Retinal pigment epithelial cell (primary cell): Measurements from ENCODE around the gene SUMO1.
"Not testable (repeated sequence)": the region's sequence is repeated elsewhere in the genome, so short reads cannot be mapped to it uniquely, and the experiment has no call there.

ENCODE experiments used
- DNase-seq: peaks from one replicate; pipeline ENCODE4 v3.0.0-alpha.2; 2010; ENCODE audit warnings: low read depth
- H3K4me3 ChIP-seq: 2 replicates; pipeline ENCODE4 v1.5.1; 2011; ENCODE audit warnings: mild to moderate bottlenecking, low read length, control low read depth, moderate library complexity
- TF ChIP-seq, protein P1 (sequence below): conservative IDR thresholded peaks from 2 replicates; pipeline ENCODE4 v1.5.1; 2011; ENCODE audit warnings: low read depth, low read length, control low read depth, inconsistent platforms

SUMO1 gene

DNA sequence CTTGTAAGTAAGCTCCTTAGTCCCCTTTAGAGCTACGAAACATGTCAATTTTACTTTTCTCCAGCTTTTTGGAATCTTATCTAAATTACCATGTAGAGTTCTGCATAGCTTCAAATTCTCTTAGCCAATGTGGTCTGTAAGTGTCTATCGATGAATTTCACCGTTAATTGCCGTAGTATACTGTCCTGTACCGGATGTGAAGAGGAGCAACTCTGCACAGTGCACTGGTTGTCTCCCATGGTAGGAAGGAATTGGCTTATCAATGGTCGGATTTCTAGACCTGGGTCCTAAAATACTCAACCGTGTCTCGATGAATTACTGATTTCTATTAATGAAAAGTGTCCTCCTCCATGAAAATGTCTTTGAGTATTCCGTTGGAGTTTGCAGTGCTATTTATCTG lies 29.1 kb upstream of the SUMO1 start:
- TF ChIP-seq, protein P1, sequence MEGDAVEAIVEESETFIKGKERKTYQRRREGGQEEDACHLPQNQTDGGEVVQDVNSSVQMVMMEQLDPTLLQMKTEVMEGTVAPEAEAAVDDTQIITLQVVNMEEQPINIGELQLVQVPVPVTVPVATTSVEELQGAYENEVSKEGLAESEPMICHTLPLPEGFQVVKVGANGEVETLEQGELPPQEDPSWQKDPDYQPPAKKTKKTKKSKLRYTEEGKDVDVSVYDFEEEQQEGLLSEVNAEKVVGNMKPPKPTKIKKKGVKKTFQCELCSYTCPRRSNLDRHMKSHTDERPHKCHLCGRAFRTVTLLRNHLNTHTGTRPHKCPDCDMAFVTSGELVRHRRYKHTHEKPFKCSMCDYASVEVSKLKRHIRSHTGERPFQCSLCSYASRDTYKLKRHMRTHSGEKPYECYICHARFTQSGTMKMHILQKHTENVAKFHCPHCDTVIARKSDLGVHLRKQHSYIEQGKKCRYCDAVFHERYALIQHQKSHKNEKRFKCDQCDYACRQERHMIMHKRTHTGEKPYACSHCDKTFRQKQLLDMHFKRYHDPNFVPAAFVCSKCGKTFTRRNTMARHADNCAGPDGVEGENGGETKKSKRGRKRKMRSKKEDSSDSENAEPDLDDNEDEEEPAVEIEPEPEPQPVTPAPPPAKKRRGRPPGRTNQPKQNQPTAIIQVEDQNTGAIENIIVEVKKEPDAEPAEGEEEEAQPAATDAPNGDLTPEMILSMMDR = no peak
- no peak for DNase-seq
- H3K4me3 ChIP-seq = peak overlapping the region; percentile 99

DNA sequence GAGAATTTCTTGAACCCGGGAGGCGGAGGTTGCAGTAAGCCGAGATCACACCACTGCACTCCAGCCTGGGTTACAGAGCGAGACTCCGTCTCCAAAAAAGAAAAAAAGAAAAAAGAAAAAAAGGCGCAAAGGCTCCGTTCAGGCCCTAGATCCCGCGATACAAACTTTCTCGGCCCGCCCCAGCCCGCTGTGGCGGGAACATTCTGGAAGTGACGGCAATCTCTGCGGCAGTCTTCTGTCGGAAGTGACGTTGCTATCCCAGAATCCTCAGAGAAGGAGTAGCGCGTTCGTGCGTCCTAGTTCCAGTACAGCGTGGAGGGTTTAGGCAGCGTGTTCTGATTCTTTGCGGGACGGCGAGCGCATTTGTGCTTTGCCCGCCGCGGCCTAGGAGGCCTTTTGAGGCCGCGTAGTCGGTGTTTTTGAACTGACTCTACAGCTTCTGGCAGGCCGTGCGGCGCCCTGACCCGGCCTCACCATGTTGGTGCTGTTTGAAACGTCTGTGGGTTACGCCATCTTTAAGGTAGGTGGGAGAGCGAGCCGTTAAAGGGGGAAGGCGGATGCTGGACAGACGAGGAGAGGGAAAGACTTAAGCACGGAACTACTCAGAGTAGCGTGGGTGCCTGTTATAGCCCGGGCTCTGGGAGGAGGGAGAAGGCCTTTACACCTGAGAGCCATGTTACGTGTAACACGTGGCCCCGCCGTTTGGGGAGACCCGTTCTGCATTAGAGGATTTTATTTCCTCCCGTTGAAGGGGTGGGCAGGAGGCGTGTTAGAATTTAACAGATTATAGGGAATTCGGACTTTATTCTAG lies 27.3 kb upstream of the SUMO1 start, which contains the start of gene NOP58:
Gene NOP58, plus strand, starts transcription at position 297 of the 811 bp plus-strand sequence. Its CDS starts 179 bp downstream, at position 476.
- peak within 1 kb of the TSS; percentile 99 for H3K4me3 ChIP-seq
- peak; percentile 85 for DNase-seq
- TF ChIP-seq, protein P1 = no peak

DNA sequence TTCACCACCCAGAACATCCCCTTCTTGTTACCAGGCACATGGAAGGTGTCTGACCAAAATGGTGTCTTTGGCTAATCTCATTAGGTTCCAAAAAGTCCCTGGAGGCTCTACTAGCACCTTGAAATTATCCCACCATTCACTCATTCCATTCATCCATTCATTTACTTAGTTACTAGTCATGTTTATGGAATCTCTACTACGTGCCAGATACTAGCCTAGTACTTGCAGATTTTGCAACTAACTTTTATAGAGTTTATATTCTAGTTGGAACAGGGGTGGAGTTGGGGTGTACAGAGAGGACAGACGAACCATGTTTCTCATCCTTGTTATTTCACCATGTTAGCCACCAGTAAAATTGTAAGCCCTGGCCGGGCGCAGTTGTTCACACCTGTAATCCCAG lies 23.1 kb upstream of the SUMO1 start:
- TF ChIP-seq, protein P1 = no peak
- no peak overlapping the region for H3K4me3 ChIP-seq
- no peak for DNase-seq

DNA sequence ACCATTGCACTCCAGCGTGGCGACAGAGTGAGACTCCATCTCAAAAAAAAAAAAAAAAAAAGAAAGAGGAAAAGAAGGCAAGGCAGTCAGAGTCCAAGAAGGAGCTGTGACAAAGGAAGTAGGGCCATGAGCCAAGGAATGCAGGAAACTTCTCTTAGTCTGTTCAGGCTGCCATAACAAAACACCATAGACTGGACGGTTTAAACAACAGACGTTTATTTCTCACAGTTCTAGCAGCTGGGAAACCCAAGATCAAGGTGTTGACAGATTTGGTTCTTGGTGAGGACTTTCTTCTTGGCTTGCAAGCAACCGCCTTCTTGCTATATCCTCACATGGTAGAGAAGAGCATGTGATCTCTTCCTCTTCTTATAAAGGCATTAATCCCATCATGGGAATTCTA lies 13.1 kb upstream of the SUMO1 start:
- TF ChIP-seq, protein P1 = no peak
- no peak overlapping the region for H3K4me3 ChIP-seq
- DNase-seq = no peak

DNA sequence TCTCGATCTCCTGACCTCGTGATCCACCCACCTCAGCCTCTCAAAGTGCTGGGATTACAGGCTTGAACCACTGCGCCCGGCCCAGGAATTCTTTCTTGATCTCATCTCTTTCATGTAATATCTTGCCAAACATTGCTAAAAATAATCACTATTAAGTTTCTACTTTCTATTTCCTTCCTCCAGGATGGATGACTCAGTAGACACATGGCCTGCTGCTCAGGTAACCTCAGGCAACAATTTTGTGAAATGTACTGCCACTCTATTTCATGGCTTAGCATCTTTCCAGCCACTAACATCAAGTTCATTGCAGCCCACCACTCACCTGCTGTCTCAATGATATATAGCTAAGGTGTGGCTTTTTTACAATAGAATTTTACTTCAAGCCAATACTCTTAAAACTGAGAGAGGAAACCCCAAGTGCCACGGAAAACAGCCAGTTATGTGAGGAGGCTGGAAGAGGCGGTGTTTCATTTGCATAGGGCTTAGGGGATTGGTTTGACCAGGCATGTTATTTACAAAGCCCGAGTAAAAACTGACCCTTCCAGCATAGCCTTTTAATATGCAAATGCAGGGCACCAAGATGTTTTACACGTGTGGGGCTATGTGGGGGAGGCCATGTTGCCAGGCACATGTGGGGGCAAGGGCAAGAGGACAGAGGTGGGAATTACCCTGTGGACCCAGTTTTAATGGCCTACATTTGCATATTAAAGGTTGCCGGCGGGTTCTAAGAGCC lies 11.3 kb upstream of the SUMO1 start:
- TF ChIP-seq, protein P1 = no peak
- DNase-seq = no peak
- no peak overlapping the region for H3K4me3 ChIP-seq

DNA sequence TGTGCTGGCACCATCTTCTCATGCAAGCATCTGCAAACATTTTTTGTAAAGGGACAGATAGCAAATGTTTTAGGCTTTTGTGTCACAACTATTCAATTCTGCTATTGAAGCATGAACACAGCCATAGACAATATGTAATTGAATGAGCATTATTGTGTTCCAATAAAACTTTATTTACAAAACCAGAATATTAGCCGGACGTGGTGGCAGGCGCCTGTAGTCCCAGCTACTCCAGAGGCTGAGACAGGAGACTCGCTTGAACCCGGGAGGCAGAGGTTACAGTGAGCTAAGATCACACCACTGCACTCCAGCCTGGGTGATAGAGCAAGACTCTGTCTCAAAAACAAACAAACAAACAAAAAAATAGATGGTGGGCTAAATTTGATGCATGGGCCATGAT lies 9.3 kb upstream of the SUMO1 start:
- not testable (repeated sequence) for DNase-seq, H3K4me3 ChIP-seq

DNA sequence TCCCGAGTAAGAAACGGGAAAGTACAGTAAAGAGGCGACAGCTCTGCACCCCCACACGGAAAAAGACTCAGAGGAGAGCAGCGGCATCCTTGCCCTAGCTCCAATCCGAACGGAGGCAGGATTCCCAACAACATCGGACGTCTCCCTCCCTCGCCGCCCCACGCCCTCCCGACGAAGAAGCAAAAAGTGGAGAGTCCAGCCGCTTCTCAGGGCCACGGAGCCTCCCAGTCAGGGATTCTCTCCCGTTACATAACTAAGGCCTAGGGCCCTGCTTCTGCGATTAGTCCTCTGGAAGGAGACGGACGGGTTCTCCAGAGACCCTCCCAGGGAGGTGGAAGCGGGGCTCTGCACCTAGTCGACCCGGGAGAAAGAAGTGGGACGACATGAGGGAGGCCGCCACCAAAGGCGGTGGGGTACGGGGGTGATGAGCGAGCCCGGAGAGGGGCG lies 587 bp downstream of the SUMO1 start:
- DNase-seq = no peak
- peak overlapping the region; percentile 97 for H3K4me3 ChIP-seq
- TF ChIP-seq, protein P1 = no peak
